K562 (cell line): ENCODE data around the gene BEND4. TPM values are rescaled to one million over a fixed set of nuclear protein-coding genes. Genes with fewer than 3 reads are reported as not detected.

Source experiments
- FUS ChIP-seq: fragments of 200-400 bp; formaldehyde crosslinking; optimal IDR thresholded peaks from 2 replicates; pipeline ENCODE3; 2017; ENCODE audit warnings: low read depth, low read length
- IFI16 ChIP-seq: fragments of 250-450 bp; sonication (Bioruptor Pico); IDR thresholded peaks from 2 replicates; pipeline ENCODE4 v2.1.2; 2022; ENCODE audit warnings: mild to moderate bottlenecking, inconsistent platforms
- polyA plus RNA-seq, 8 experiments: library from polyadenylated mRNA; depleted of rRNA in 4 of 8; stranded (reverse) in 5 of 8; unstranded in 3 of 8; fragments of >200 nt; fragmentation: Nextera tagmentation in 2 of 8; fragmentation: Illumina TruSeq in 1 of 8; extraction: Ambion mirVana in 2 of 8; extraction: Trizol in 1 of 8; gene quantifications; 2 replicates each; pipeline versions ENCODE4 v1.2.1 to v1.2.3, GENCODE V29; 2011 to 2014; ENCODE audit warnings: inconsistent platforms in 1 of 8, missing spikeins in 1 of 8
- total RNA-seq, 7 experiments: library from RNA; depleted of rRNA in 6 of 7; stranded (reverse); fragments of >200 nt in 6 of 7; fragmentation: Illumina TruSeq in 2 of 7; extraction: Trizol in 2 of 7; gene quantifications; 2 replicates each; pipeline versions ENCODE4 v1.2.1 to v1.2.3, GENCODE V29; 2011 to 2021; ENCODE audit warnings: low replicate concordance in 1 of 7
- TF ChIP-seq, protein P1 (sequence below): fragments of 200-600 bp; sonication (generic); IDR thresholded peaks from one replicate; pipeline ENCODE4 v1.6.1; 2012; ENCODE audit warnings: mild to moderate bottlenecking, low read depth, low read length, inconsistent platforms
- TF ChIP-seq, protein P2 (sequence below), 2 experiments: fragments of 450-650 bp; formaldehyde crosslinking in 1 of 2; IDR thresholded peaks; 2 replicates each; pipeline versions ENCODE4 v1.4.0 to v1.6.1; 2014 to 2020; ENCODE audit warnings: mild to moderate bottlenecking in 2 of 2, borderline replicate concordance in 1 of 2, low read depth in 1 of 2
- TF ChIP-seq, protein P3 (sequence below): sonication (generic); formaldehyde crosslinking; IDR thresholded peaks from 2 replicates; pipeline ENCODE4 v1.8.0; 2022; ENCODE audit warnings: missing genetic modification reagents, mild to moderate bottlenecking, borderline replicate concordance

The BEND4 gene
- total and polyA plus RNA-seq, 9 of the 15 experiments (the other 6 are each of a cell fraction or from before 2014, with no cell fraction given) = not detected

DNA sequence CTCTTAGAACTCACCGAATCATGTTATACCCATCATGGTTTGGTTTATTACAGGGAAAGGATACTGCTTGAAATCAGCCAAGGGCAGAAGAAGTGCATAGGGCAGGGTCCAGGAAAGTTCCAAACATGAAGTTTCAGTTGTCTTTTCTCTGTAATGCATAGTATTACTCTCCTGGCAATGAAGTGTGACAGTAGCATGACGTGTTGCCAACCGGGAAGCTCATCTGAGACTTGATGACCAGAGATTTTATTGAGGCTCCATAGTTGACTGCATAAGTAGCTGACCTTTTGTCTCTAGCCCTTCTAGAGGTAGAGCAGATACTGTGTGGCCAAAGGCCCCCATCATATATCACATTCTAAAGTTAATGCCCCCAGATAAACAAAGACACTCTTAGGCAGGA is 72.1 kb downstream of the BEND4 start (continued):
- TF ChIP-seq, protein P1, sequence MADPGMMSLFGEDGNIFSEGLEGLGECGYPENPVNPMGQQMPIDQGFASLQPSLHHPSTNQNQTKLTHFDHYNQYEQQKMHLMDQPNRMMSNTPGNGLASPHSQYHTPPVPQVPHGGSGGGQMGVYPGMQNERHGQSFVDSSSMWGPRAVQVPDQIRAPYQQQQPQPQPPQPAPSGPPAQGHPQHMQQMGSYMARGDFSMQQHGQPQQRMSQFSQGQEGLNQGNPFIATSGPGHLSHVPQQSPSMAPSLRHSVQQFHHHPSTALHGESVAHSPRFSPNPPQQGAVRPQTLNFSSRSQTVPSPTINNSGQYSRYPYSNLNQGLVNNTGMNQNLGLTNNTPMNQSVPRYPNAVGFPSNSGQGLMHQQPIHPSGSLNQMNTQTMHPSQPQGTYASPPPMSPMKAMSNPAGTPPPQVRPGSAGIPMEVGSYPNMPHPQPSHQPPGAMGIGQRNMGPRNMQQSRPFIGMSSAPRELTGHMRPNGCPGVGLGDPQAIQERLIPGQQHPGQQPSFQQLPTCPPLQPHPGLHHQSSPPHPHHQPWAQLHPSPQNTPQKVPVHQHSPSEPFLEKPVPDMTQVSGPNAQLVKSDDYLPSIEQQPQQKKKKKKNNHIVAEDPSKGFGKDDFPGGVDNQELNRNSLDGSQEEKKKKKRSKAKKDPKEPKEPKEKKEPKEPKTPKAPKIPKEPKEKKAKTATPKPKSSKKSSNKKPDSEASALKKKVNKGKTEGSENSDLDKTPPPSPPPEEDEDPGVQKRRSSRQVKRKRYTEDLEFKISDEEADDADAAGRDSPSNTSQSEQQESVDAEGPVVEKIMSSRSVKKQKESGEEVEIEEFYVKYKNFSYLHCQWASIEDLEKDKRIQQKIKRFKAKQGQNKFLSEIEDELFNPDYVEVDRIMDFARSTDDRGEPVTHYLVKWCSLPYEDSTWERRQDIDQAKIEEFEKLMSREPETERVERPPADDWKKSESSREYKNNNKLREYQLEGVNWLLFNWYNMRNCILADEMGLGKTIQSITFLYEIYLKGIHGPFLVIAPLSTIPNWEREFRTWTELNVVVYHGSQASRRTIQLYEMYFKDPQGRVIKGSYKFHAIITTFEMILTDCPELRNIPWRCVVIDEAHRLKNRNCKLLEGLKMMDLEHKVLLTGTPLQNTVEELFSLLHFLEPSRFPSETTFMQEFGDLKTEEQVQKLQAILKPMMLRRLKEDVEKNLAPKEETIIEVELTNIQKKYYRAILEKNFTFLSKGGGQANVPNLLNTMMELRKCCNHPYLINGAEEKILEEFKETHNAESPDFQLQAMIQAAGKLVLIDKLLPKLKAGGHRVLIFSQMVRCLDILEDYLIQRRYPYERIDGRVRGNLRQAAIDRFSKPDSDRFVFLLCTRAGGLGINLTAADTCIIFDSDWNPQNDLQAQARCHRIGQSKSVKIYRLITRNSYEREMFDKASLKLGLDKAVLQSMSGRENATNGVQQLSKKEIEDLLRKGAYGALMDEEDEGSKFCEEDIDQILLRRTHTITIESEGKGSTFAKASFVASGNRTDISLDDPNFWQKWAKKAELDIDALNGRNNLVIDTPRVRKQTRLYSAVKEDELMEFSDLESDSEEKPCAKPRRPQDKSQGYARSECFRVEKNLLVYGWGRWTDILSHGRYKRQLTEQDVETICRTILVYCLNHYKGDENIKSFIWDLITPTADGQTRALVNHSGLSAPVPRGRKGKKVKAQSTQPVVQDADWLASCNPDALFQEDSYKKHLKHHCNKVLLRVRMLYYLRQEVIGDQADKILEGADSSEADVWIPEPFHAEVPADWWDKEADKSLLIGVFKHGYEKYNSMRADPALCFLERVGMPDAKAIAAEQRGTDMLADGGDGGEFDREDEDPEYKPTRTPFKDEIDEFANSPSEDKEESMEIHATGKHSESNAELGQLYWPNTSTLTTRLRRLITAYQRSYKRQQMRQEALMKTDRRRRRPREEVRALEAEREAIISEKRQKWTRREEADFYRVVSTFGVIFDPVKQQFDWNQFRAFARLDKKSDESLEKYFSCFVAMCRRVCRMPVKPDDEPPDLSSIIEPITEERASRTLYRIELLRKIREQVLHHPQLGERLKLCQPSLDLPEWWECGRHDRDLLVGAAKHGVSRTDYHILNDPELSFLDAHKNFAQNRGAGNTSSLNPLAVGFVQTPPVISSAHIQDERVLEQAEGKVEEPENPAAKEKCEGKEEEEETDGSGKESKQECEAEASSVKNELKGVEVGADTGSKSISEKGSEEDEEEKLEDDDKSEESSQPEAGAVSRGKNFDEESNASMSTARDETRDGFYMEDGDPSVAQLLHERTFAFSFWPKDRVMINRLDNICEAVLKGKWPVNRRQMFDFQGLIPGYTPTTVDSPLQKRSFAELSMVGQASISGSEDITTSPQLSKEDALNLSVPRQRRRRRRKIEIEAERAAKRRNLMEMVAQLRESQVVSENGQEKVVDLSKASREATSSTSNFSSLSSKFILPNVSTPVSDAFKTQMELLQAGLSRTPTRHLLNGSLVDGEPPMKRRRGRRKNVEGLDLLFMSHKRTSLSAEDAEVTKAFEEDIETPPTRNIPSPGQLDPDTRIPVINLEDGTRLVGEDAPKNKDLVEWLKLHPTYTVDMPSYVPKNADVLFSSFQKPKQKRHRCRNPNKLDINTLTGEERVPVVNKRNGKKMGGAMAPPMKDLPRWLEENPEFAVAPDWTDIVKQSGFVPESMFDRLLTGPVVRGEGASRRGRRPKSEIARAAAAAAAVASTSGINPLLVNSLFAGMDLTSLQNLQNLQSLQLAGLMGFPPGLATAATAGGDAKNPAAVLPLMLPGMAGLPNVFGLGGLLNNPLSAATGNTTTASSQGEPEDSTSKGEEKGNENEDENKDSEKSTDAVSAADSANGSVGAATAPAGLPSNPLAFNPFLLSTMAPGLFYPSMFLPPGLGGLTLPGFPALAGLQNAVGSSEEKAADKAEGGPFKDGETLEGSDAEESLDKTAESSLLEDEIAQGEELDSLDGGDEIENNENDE = no peak
- TF ChIP-seq, protein P2, sequence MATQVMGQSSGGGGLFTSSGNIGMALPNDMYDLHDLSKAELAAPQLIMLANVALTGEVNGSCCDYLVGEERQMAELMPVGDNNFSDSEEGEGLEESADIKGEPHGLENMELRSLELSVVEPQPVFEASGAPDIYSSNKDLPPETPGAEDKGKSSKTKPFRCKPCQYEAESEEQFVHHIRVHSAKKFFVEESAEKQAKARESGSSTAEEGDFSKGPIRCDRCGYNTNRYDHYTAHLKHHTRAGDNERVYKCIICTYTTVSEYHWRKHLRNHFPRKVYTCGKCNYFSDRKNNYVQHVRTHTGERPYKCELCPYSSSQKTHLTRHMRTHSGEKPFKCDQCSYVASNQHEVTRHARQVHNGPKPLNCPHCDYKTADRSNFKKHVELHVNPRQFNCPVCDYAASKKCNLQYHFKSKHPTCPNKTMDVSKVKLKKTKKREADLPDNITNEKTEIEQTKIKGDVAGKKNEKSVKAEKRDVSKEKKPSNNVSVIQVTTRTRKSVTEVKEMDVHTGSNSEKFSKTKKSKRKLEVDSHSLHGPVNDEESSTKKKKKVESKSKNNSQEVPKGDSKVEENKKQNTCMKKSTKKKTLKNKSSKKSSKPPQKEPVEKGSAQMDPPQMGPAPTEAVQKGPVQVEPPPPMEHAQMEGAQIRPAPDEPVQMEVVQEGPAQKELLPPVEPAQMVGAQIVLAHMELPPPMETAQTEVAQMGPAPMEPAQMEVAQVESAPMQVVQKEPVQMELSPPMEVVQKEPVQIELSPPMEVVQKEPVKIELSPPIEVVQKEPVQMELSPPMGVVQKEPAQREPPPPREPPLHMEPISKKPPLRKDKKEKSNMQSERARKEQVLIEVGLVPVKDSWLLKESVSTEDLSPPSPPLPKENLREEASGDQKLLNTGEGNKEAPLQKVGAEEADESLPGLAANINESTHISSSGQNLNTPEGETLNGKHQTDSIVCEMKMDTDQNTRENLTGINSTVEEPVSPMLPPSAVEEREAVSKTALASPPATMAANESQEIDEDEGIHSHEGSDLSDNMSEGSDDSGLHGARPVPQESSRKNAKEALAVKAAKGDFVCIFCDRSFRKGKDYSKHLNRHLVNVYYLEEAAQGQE (IDR thresholded peaks at IDR 0.05; ENCODE audit: borderline replicate concordance) = no peak
- TF ChIP-seq, protein P2 (CRISPR knock-in tag; IDR thresholded peaks at IDR 0.05; ENCODE audit: low read depth) = no peak
- TF ChIP-seq, protein P3, sequence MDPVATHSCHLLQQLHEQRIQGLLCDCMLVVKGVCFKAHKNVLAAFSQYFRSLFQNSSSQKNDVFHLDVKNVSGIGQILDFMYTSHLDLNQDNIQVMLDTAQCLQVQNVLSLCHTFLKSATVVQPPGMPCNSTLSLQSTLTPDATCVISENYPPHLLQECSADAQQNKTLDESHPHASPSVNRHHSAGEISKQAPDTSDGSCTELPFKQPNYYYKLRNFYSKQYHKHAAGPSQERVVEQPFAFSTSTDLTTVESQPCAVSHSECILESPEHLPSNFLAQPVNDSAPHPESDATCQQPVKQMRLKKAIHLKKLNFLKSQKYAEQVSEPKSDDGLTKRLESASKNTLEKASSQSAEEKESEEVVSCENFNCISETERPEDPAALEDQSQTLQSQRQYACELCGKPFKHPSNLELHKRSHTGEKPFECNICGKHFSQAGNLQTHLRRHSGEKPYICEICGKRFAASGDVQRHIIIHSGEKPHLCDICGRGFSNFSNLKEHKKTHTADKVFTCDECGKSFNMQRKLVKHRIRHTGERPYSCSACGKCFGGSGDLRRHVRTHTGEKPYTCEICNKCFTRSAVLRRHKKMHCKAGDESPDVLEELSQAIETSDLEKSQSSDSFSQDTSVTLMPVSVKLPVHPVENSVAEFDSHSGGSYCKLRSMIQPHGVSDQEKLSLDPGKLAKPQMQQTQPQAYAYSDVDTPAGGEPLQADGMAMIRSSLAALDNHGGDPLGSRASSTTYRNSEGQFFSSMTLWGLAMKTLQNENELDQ (CRISPR knock-in tag) = no peak
- TF ChIP-seq FUS = no peak
- TF ChIP-seq IFI16 (CRISPR knock-in tag) = no peak
